SU-DHL-6 (cell line): ENCODE measurements around the gene PNISR.
"Not testable (repeated sequence)": the region's sequence is repeated elsewhere in the genome, so short reads cannot be mapped to it uniquely, and the experiment has no call there.

ENCODE experiments used
- H2AFZ ChIP-seq: fragments of 200-600 bp; sonication (generic); 2 replicates; pipeline ENCODE4 v1.6.1; 2014; ENCODE audit warnings: low read depth, mild to moderate bottlenecking, moderate library complexity, mixed read lengths, antibody characterized with exemption, low read length; ENCODE audit not compliant: severe bottlenecking
- H3F3A ChIP-seq: fragments of 200-600 bp; shearing (Covaris generic); 2 replicates; pipeline ENCODE4 v1.6.0; 2016; ENCODE audit warnings: antibody characterized with exemption, mild to moderate bottlenecking; ENCODE audit not compliant: insufficient read depth
- H3K27ac ChIP-seq: fragments of 200-600 bp; sonication (generic); 2 replicates; pipeline ENCODE4 v1.5.1; 2016; ENCODE audit warnings: low read depth, mild to moderate bottlenecking, low read length, moderate library complexity, mixed read lengths
- H3K27me3 ChIP-seq: fragments of 200-600 bp; sonication (generic), shearing (Covaris generic); 2 replicates; pipeline ENCODE4 v1.6.0; 2014; ENCODE audit warnings: mild to moderate bottlenecking, low read length
- H3K36me3 ChIP-seq: fragments of 200-600 bp; sonication (generic); 2 replicates; pipeline ENCODE4 v1.6.1; 2014; ENCODE audit warnings: mild to moderate bottlenecking, low read length, mixed read lengths
- H3K4me2 ChIP-seq: fragments of 300-600, 200-600 bp; shearing (Covaris generic), sonication (generic); 2 replicates; pipeline ENCODE4 v1.6.0; 2014; ENCODE audit warnings: low read length, low read depth, mild to moderate bottlenecking; ENCODE audit not compliant: poor library complexity, severe bottlenecking
- H3K4me3 ChIP-seq: fragments of 200-600 bp; sonication (generic); 2 replicates; pipeline ENCODE4 v1.5.1; 2014; ENCODE audit warnings: antibody characterized with exemption, low read length, mild to moderate bottlenecking, mixed read lengths; ENCODE audit not compliant: insufficient read depth, poor library complexity, severe bottlenecking
- H3K79me2 ChIP-seq: fragments of 200-600 bp; sonication (generic); 2 replicates; pipeline ENCODE4 v1.6.1; 2014; ENCODE audit warnings: mild to moderate bottlenecking, low read length, moderate library complexity; ENCODE audit not compliant: insufficient read depth
- H3K9ac ChIP-seq: fragments of 200-600 bp; sonication (generic); 2 replicates; pipeline ENCODE4 v1.7.0; 2014; ENCODE audit warnings: mild to moderate bottlenecking, low read length
- H3K9me2 ChIP-seq: fragments of 200-600 bp; sonication (generic); replicated peaks from 2 replicates; pipeline ENCODE4 v1.6.1; 2014; ENCODE audit warnings: low read length; ENCODE audit not compliant: insufficient read depth
- H3K9me3 ChIP-seq: fragments of 200-600 bp; sonication (generic); 2 replicates; pipeline ENCODE4 v1.6.1; 2014; ENCODE audit warnings: low read length, mixed read lengths; ENCODE audit not compliant: insufficient read depth
- H4K20me1 ChIP-seq: fragments of 200-600 bp; sonication (generic); 2 replicates; pipeline ENCODE4 v1.6.1; 2014; ENCODE audit warnings: low read depth, mild to moderate bottlenecking, antibody characterized with exemption, low read length, moderate library complexity, mixed read lengths
- EZH2phosphoT487 ChIP-seq: fragments of 200-600 bp; sonication (generic), shearing (Covaris generic); conservative IDR thresholded peaks from 2 replicates; pipeline ENCODE4 v1.6.1; 2018; ENCODE audit warnings: mild to moderate bottlenecking, antibody characterized with exemption, low read length, moderate library complexity, mixed read lengths
- TF ChIP-seq, protein P1 (sequence below): fragments of 200-600 bp; sonication (generic); IDR thresholded peaks from one replicate; pipeline ENCODE4 v1.5.1; 2017; ENCODE audit warnings: antibody characterized with exemption, mild to moderate bottlenecking, low read length, moderate library complexity; ENCODE audit not compliant: insufficient read depth, poor library complexity, severe bottlenecking

PNISR gene

DNA sequence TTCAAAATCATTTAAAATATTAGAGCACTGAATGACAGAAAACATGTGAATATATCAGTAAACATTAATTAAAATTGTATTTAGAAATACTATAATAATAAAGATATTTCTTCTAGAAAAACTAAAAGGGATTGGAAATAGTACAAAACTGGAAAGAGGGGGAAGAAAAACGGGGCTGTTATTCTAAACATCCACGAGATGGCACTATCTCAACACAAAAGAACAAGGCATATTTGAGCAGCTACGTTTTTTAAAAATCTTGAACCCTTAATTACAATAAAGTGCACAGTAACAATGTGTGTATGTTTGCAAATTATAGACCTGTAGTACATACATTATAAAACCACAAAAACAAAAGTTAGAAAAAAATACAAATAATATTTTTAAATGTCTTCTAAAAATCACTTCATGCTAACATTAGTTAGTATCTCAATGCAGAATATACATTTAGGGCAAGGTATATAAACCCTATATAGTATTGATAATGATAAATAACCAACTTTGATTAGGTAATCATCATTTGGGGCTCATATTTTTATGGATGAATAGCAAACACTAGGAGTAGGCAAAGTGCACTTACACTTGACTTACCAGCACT lies 42.5 kb upstream of the PNISR start:
- H3K27me3 ChIP-seq: no peaks in the 10 kb centered on the region
- no peaks in the 10 kb centered on the region for H3K9me3 ChIP-seq
- H3F3A ChIP-seq: peaks cover 27% of the 10 kb centered on the region; the same call in 1 of the 2 replicates
- no peaks in the 10 kb centered on the region for H3K9me2 ChIP-seq
- H2AFZ ChIP-seq: no peak overlapping the region
- H3K9ac ChIP-seq: no peak overlapping the region
- no peak overlapping the region for H3K27ac ChIP-seq
- H3K36me3 ChIP-seq: peaks cover 16% of the 10 kb centered on the region; the same call in 1 of the 2 replicates
- H4K20me1 ChIP-seq: peaks cover 6% of the 10 kb centered on the region; the same call in 1 of the 2 replicates
- H3K79me2 ChIP-seq: no peaks in the 10 kb centered on the region
- no peak overlapping the region for H3K4me2 ChIP-seq
- TF ChIP-seq, protein P1, sequence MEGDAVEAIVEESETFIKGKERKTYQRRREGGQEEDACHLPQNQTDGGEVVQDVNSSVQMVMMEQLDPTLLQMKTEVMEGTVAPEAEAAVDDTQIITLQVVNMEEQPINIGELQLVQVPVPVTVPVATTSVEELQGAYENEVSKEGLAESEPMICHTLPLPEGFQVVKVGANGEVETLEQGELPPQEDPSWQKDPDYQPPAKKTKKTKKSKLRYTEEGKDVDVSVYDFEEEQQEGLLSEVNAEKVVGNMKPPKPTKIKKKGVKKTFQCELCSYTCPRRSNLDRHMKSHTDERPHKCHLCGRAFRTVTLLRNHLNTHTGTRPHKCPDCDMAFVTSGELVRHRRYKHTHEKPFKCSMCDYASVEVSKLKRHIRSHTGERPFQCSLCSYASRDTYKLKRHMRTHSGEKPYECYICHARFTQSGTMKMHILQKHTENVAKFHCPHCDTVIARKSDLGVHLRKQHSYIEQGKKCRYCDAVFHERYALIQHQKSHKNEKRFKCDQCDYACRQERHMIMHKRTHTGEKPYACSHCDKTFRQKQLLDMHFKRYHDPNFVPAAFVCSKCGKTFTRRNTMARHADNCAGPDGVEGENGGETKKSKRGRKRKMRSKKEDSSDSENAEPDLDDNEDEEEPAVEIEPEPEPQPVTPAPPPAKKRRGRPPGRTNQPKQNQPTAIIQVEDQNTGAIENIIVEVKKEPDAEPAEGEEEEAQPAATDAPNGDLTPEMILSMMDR: peak; percentile 58
- no peak for TF ChIP-seq EZH2phosphoT487
- no peak overlapping the region for H3K4me3 ChIP-seq

DNA sequence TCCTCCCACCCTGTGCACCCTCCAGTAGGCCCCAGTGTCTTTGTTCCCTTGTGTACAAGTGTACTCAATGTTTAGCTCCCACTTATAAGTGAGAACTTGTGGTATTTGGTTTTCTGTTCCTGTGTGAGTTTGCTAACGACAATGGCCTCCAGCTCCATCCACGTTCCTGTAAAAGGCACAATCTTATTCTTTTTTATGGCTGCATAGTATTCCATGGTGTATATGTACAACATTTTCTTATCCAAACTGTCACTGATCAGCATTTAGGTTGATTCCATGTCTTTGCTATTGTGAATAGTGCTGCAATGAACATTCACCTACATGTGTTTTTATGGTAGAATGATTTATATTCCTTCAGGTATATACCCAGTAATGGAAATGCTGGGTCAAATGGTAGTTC lies 34.0 kb upstream of the PNISR start:
- not testable (repeated sequence) for H2AFZ ChIP-seq, H3K27me3 ChIP-seq, H3K9ac ChIP-seq, H3K27ac ChIP-seq, H3K9me2 ChIP-seq, H4K20me1 ChIP-seq, H3K79me2 ChIP-seq, H3F3A ChIP-seq, H3K4me3 ChIP-seq, H3K4me2 ChIP-seq, H3K9me3 ChIP-seq
- peaks cover 25% of the 10 kb centered on the region for H3K36me3 ChIP-seq

GRCh38 chr6:99458319-99458718 lies 33.2 kb upstream of the PNISR start:
- no peaks in the 10 kb centered on the region for H3K27me3 ChIP-seq
- TF ChIP-seq EZH2phosphoT487: no peak
- TF ChIP-seq, protein P1: peak; percentile 12

DNA sequence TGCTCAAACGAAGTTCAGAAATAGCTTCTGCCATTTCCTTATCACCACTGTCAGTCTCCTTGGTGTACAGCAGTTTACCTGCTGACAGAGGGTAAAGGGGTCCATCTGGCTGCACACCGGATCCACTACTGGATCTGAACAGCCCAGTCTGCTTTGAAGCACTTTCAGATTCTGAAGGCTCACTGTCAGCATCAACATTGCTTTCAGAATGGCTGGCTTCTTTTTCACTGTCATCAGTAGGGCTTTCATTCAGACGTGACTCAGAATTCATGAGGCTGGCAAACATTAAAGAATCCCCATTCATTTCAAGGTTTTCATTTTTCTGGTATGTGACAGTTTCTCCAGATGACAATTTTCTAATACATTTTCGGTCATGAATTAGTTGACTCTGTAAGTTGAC lies 21.0 kb upstream of the PNISR start:
- Histone ChIP-seq H3K27ac (no peak overlapping the region), H3K9me2 (no peaks in the 10 kb centered on the region), H3K9me3 (no peaks in the 10 kb centered on the region), H2AFZ (no peak overlapping the region), H3F3A (no peaks in the 10 kb centered on the region), H3K9ac (no peak overlapping the region), H3K4me2 (no peak overlapping the region), H3K4me3 (no peak overlapping the region), H3K36me3 (0 out of 2 replicates have a peak, but pooled peaks cover 3% of the 10 kb centered on the region), H3K27me3 (no peaks in the 10 kb centered on the region), H3K79me2 (no peaks in the 10 kb centered on the region), H4K20me1 (no peaks in the 10 kb centered on the region)
- TF ChIP-seq, protein P1: no peak
- no peak for TF ChIP-seq EZH2phosphoT487

More at GRCh38 chr6:99458319-99458718, 33.2 kb upstream of the PNISR start:
- Histone ChIP-seq H3K79me2 (no peaks in the 10 kb centered on the region), H3K27ac (no peak overlapping the region), H4K20me1 (no peaks in the 10 kb centered on the region), H3K4me3 (no peak overlapping the region), H3K9me3 (no peaks in the 10 kb centered on the region), H3K9ac (no peak overlapping the region), H3K9me2 (no peaks in the 10 kb centered on the region), H2AFZ (no peak overlapping the region), H3K4me2 (no peak overlapping the region), H3F3A (peaks cover 4% of the 10 kb centered on the region; the same call in 1 of the 2 replicates), H3K36me3 (peaks cover 25% of the 10 kb centered on the region)
